Panc1 (cell line): ENCODE data around the gene SH3D19. TPM values are rescaled to one million over a fixed set of nuclear protein-coding genes. Genes with fewer than 3 reads are reported as not detected.

Experiments
- ATAC-seq: fragments of 200-7000 bp; cut with Tn5 transposase; 2 replicates; pipeline ENCODE4 v1.9.1; 2020; ENCODE audit warnings: mild to moderate bottlenecking, moderate library complexity
- BruUV-seq: library from RNA; stranded (reverse); fragments of 400-500 nt; replicated peaks from 2 replicates; lab custom pipeline; 2021; lab: Mats Ljungman, UMichigan
- CTCF ChIA-PET: fragments of 300-600 bp; sonication (Branson Sonifier 250); formaldehyde crosslinking; loops from one replicate; lab custom pipeline; 2022; ENCODE audit warnings: antibody characterized with exemption; lab: Charles Lee
- POLR2A ChIA-PET: fragments of 300-600 bp; sonication (Branson Sonifier 250); formaldehyde crosslinking; loops from one replicate; lab custom pipeline; 2022; ENCODE audit warnings: antibody characterized with exemption; lab: Charles Lee
- DNase-seq: peaks from one replicate; pipeline ENCODE4 v3.0.0-alpha.2; 2010; ENCODE audit warnings: low read depth, low spot score
- H3K27ac ChIP-seq: 2 replicates; pipeline ENCODE4 v1.5.1; 2011; ENCODE audit warnings: mild to moderate bottlenecking, low read length, inconsistent platforms
- H3K27me3 ChIP-seq: fragments of 200-500 bp; sonication (Bioruptor generic); 2 replicates; pipeline ENCODE4 v1.6.0; 2014; ENCODE audit warnings: low read length, inconsistent platforms; ENCODE audit not compliant: control insufficient read depth, insufficient read depth
- H3K36me3 ChIP-seq: fragments of 200-500 bp; sonication (Bioruptor generic); 2 replicates; pipeline ENCODE4 v1.5.1; 2014; ENCODE audit warnings: inconsistent platforms, mild to moderate bottlenecking, low read length, moderate library complexity; ENCODE audit not compliant: control insufficient read depth, insufficient read depth
- H3K4me1 ChIP-seq: 2 replicates; pipeline ENCODE4 v1.5.1; 2011; ENCODE audit warnings: inconsistent platforms, mild to moderate bottlenecking, low read length, moderate library complexity; ENCODE audit not compliant: control insufficient read depth, insufficient read depth
- H3K4me3 ChIP-seq, 2 experiments: 2 replicates each; pipeline ENCODE4 v1.5.1; 2011 to 2012; ENCODE audit warnings: low read depth in 2 of 2, low read length in 2 of 2, mild to moderate bottlenecking in 2 of 2, inconsistent platforms in 1 of 2, moderate library complexity in 1 of 2
- H3K9me3 ChIP-seq: fragments of 200-500 bp; sonication (Bioruptor generic); 2 replicates; pipeline ENCODE4 v1.5.1; 2014; ENCODE audit warnings: low read depth, mild to moderate bottlenecking, inconsistent platforms, low read length, moderate library complexity; ENCODE audit not compliant: control insufficient read depth, insufficient read depth
- CTCF ChIP-seq: fragments of 450-650 bp; IDR thresholded peaks from 2 replicates; pipeline ENCODE4 v1.5.1; 2017; ENCODE audit warnings: mild to moderate bottlenecking
- POLR2AphosphoS5 ChIP-seq: IDR thresholded peaks from 2 replicates; pipeline ENCODE4 v1.6.1; 2012; ENCODE audit warnings: mild to moderate bottlenecking, low read depth, low read length, moderate library complexity
- REST ChIP-seq, 2 experiments: IDR thresholded peaks; 2 replicates each; pipeline ENCODE4 v1.6.1; 2011 to 2012; ENCODE audit warnings: low read depth in 2 of 2, control low read depth in 1 of 2, low read length in 1 of 2, mild to moderate bottlenecking in 1 of 2, moderate library complexity in 1 of 2; ENCODE audit not compliant: insufficient read depth in 1 of 2
- SIN3A ChIP-seq: IDR thresholded peaks from 2 replicates; pipeline ENCODE4 v1.6.1; 2012; ENCODE audit warnings: low read depth, mild to moderate bottlenecking, low read length, moderate library complexity, borderline replicate concordance; ENCODE audit not compliant: insufficient read depth
- TCF7L2 ChIP-seq: IDR thresholded peaks from 2 replicates; pipeline ENCODE4 v1.6.1; 2011; ENCODE audit warnings: mild to moderate bottlenecking, low read depth, low read length, inconsistent platforms
- in situ Hi-C: cut with HindIII; loops from 2 replicates; pipeline ENCODE4 v1.10.0; 2016; ENCODE audit warnings: low sequenced_read_pairs, low pct_unique_long_range_greater_than_20kb
- intact Hi-C: fragments of 100-400 bp; cut with micrococcal nuclease; formaldehyde crosslinking; loops from one replicate; pipeline ENCODE4 v1.10.0; 2022; ENCODE audit not compliant: unreplicated experiment
- total RNA-seq: library from RNA; stranded (reverse); gene quantifications from one replicate; pipeline ENCODE4 v1.2.1, GENCODE V29; 2021; ENCODE audit not compliant: unreplicated experiment

Gene SH3D19
- total RNA-seq, 1 experiment from 2014 or later, result 19.8 TPM

GRCh38 chr4:151356510-151356909, 31.1 kb upstream of the SH3D19 start:
- BruUV-seq, result no TSS peak
- no peaks in the 10 kb centered on the region for H3K27me3 ChIP-seq
- intact Hi-C loops (no loop called here), in situ Hi-C loops (no loop called here)
- H3K4me1 ChIP-seq, result no peaks in the 10 kb centered on the region
- TF ChIP-seq SIN3A, result no peak
- no peak for TF ChIP-seq REST (IDR thresholded peaks at IDR 0.05; ENCODE audit: insufficient read depth in 1 of 2, low read depth in 2 of 2, low read length in 1 of 2)
- CTCF ChIA-PET, result no interaction called here
- no peak overlapping the region for H3K4me3 ChIP-seq
- POLR2A ChIA-PET, result no interaction called here
- no peaks in the 10 kb centered on the region for H3K9me3 ChIP-seq
- no peaks in the 10 kb centered on the region for H3K36me3 ChIP-seq
- DNase-seq (peak; percentile 12), ATAC-seq (no peak)
- no peak overlapping the region for H3K27ac ChIP-seq

GRCh38 chr4:151355155-151355554, 29.8 kb upstream of the SH3D19 start:
- in situ Hi-C loops, result no loop called here

More at GRCh38 chr4:151355155-151355554, 29.8 kb upstream of the SH3D19 start:
- Histone ChIP-seq H3K4me1 (no peaks in the 10 kb centered on the region), H3K27ac (no peak overlapping the region), H3K36me3 (no peaks in the 10 kb centered on the region), H3K27me3 (no peaks in the 10 kb centered on the region), H3K9me3 (no peaks in the 10 kb centered on the region), H3K4me3 (no peak overlapping the region)
- BruUV-seq, result no TSS peak
- no peak for DNase-seq
- TF ChIP-seq SIN3A, result no peak
- no peak for TF ChIP-seq TCF7L2
- no peak for TF ChIP-seq POLR2AphosphoS5
- TF ChIP-seq CTCF, result no peak
- TF ChIP-seq REST (IDR thresholded peaks at IDR 0.05; ENCODE audit: insufficient read depth in 1 of 2, low read depth in 2 of 2, low read length in 1 of 2), result no peak
- POLR2A ChIA-PET, result no interaction called here
- intact Hi-C loops, result no loop called here
- CTCF ChIA-PET, result interaction anchor here (0.5 kb wide), 1 partner anchor 133 kb away, joined by 6 read pairs; no protein-coding TSS in a partner anchor
- no peak for ATAC-seq
